ENCODE results near the gene IQCC.
A peak's percentile ranks its signal among the peaks of the same experiment; 100 is the strongest.

Gene IQCC

GRCh38 chr1:32199043-32199716 is 6.3 kb upstream of the IQCC start:
- no peak for TF ChIP-seq CTCF (IDR thresholded peaks at IDR 0.05; ENCODE audit: extremely low read depth, insufficient read depth, missing control alignments)
- no peak for DNase-seq (ENCODE audit: low spot score)
- in situ Hi-C loops (cut with MboI; ENCODE audit: low pct_unique_long_range_greater_than_20kb, low sequenced_read_pairs, unreplicated experiment), result no loop called here

- in situ Hi-C loops (cut with MboI; ENCODE audit: low pct_unique_long_range_greater_than_20kb, low sequenced_read_pairs, unreplicated experiment), result loop anchor here (25.0 kb wide), 1 partner anchor 213 kb away; no protein-coding TSS in a partner anchor
- TF ChIP-seq CTCF (IDR thresholded peaks at IDR 0.05; ENCODE audit: extremely low read depth, insufficient read depth, missing control alignments), result no peak
- DNase-seq (ENCODE audit: low spot score), result no peak
These were observed 5.8 kb upstream of the IQCC start for GRCh38 chr1:32199717-32200072.

GRCh38 chr1:32200226-32201010 is 5.1 kb upstream of the IQCC start, which contains the start of gene CCDC28B:
CCDC28B (plus strand) TSS chr1:32200595; CDS start chr1:32201936, 1,341 bp downstream.
- in situ Hi-C loops (cut with MboI; ENCODE audit: low pct_unique_long_range_greater_than_20kb, low sequenced_read_pairs, unreplicated experiment), result loop anchor here (25.0 kb wide), 1 partner anchor 212 kb away; no protein-coding TSS in a partner anchor
- no peak for TF ChIP-seq CTCF (IDR thresholded peaks at IDR 0.05; ENCODE audit: extremely low read depth, insufficient read depth, missing control alignments)
- DNase-seq (ENCODE audit: low spot score), result peak; percentile 79

DNA sequence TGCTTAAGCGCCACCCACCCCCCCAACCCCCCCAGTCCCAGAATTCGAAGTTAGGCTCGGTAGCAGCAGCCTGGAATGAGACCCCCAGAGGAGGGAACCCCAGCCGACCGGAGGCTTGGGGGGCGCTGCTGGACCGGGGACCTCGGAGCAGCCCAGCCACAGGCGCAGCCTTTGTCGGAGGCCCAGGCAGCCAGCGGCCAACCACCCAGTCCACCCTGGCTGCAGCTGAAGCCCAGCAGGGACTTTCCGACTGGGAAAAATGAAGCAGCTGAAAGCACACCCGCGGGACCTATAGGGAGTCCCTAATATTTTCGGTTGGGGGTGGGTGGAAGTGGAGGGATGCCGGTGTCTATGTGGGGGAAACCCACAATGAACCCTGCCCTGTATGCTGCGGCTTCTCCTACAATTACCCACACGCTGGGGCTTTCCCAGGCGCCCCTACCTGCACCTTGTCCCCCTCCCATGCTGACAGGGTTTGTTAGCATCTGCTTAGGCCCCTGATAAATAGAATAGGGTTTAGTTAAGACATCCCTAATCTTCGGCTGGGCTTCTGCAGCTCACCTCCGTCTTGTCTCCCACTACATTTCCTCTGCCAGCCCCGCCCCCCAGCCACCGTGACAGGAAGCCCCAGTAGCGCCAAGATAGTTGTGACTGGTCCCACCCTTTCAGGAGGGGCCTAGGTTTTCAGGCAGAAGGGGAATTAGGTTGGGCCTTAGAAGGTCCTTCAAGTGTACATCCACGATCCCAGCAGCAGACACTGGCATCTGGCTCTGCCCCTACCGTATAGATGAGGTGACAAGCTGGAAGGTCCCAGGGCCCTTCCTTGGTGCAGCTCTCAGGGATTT is 4.2 kb upstream of the IQCC start:
- TF ChIP-seq CTCF (IDR thresholded peaks at IDR 0.05; ENCODE audit: extremely low read depth, insufficient read depth, missing control alignments), result peak; percentile 20
- peak; percentile 82 for DNase-seq (ENCODE audit: low spot score)
- in situ Hi-C loops (cut with MboI; ENCODE audit: low pct_unique_long_range_greater_than_20kb, low sequenced_read_pairs, unreplicated experiment), result loop anchor here (25.0 kb wide), 1 partner anchor 211 kb away; no protein-coding TSS in a partner anchor

DNA sequence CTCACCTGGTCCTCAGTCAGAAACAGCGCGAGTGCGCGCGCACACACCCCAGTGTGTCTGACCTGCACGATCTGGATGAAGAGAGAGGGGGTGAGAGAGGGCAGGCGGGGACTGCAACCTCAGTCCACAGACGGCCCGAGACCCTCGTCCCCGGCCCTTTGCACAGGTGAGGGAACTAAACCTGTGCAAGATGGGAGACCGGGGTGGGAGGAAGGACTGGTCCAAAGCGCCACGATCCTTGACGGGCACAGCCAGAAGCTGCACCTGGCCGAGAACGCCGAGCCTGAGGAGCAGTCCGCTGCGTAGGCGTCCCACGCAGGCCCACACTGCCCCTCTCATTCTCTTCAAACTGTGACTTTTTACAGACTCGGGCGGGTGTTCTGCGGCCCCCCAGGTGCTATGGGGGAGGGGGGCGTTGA is 519 bp upstream of the IQCC start:
- DNase-seq (ENCODE audit: low spot score), result no peak
- in situ Hi-C loops (cut with MboI; ENCODE audit: low pct_unique_long_range_greater_than_20kb, low sequenced_read_pairs, unreplicated experiment), result loop anchor here (25.0 kb wide), 1 partner anchor 207 kb away; no protein-coding TSS in a partner anchor
- TF ChIP-seq CTCF (IDR thresholded peaks at IDR 0.05; ENCODE audit: extremely low read depth, insufficient read depth, missing control alignments), result no peak

- in situ Hi-C loops (cut with MboI; ENCODE audit: low pct_unique_long_range_greater_than_20kb, low sequenced_read_pairs, unreplicated experiment), result loop anchor here (25.0 kb wide), 1 partner anchor 204 kb away; no protein-coding TSS in a partner anchor
- no peak for TF ChIP-seq CTCF (IDR thresholded peaks at IDR 0.05; ENCODE audit: extremely low read depth, insufficient read depth, missing control alignments)
- DNase-seq (ENCODE audit: low spot score), result no peak
These were observed 3.0 kb downstream of the IQCC start for GRCh38 chr1:32208469-32208868.

Data from GM13977 (cell line).